Right cardiac atrium (tissue), 5 donors: ENCODE results near the gene NUP58. TPM values are rescaled to one million over a fixed set of nuclear protein-coding genes. Genes with fewer than 3 reads are reported as not detected.

ENCODE experiments used
- ATAC-seq, 2 donors: fragments of 200-7000 bp; cut with Tn5 transposase; one replicate each; pipeline versions ENCODE4 v1.8.0 to v1.9.1; 2020; ENCODE audit warnings: moderate library complexity in 2 of 2, mild to moderate bottlenecking in 1 of 2
- DNase-seq, 3 donors: peaks; one replicate each; pipeline ENCODE4 v3.0.0-alpha.2; 2020
- H3K27ac ChIP-seq: one replicate; pipeline ENCODE4 v1.5.1; 2013; ENCODE audit warnings: mild to moderate bottlenecking, low read length, control low read depth, moderate library complexity
- H3K27me3 ChIP-seq: one replicate; pipeline ENCODE4 v1.6.1; 2013; ENCODE audit not compliant: control insufficient read depth, insufficient read depth
- H3K4me1 ChIP-seq: one replicate; pipeline ENCODE4 v1.6.1; 2013; ENCODE audit warnings: low read length; ENCODE audit not compliant: control insufficient read depth, insufficient read depth
- H3K4me3 ChIP-seq: one replicate; pipeline ENCODE4 v1.5.1; 2013; ENCODE audit warnings: low read length, control low read depth
- H3K9me3 ChIP-seq: one replicate; pipeline ENCODE4 v1.6.1; 2013; ENCODE audit warnings: low read length; ENCODE audit not compliant: control insufficient read depth
- WGBS: extraction: QIAGEN DNeasy Blood & Tissue Kit; methylation state at CpG from one replicate; pipeline ENCODE4 v1.1.7; 2013; 5-methylcytosine and 5-hydroxymethylcytosine counted together
- intact Hi-C, 4 donors: fragments of 100-400 bp; cut with DNase I; formaldehyde crosslinking; loops; one replicate each; pipeline versions ENCODE4 v1.11.0 to v1.14.0; 2022 to 2023
- polyA plus RNA-seq: library from polyadenylated mRNA; stranded (reverse); fragments of 200-250 nt; gene quantifications from one replicate; pipeline ENCODE4 v1.2.3, GENCODE V29; 2013
- total RNA-seq, 4 donors: library from RNA; stranded (reverse); fragmentation: NEBNext Ultra II Directional; extraction: Animal tissue kit (Norgen Biotek cat#: 25700); gene quantifications; one replicate each; pipeline ENCODE4 v1.2.1, GENCODE V29; 2021
- donor health status: healthy with polysubstance abuse.
- donor health status: DM: no; HTN: yes; CAD: no.
- donor health status: DM: no; HTN: no; CAD: no.
- donor health status: DM: no; HTN: yes; CAD: no; lungs with severe emphysema.
- donor health status: DM: yes; HTN: yes; CAD: no.

NUP58 gene
- total and polyA plus RNA-seq, 5 donors: 11.2 to 33.5 (median 26.9) TPM

DNA sequence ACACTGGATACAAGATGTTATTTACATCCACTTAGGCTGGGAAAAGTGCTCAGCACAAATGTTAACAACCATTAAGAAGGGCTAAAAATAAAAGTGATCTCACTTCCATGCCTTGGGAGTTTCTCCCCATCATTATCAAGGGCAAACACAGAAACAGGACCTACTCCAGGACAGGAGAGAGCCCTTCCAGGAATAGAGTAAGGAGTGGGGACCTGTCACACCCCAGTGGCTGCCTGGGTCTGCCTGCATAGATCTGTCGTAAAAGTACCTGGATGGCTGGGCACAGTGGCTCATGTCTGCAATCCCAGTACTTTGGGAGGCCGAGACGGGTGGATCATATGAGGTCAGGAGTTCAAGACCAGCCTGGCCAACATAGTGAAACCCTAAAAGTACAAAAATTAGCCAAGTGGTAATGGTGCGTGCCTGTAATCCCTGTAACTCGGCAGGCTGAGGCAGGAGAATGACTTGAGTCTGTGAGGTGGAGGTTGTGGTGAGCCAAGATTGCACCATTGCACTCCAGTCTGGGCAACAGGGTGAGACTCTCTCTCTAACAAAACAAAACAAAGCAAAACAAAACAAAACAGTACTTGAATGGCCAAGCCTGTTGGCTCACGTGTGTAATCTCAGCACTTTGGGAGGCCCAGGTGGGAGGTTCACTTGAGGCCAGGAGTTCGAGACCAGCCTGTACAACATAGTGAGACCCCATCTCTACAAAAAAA, 76.0 kb downstream of the NUP58 start:
- Histone ChIP-seq H3K27me3 (no peaks in the 10 kb centered on the region), H3K4me3 (no peak overlapping the region), H3K9me3 (no peaks in the 10 kb centered on the region), H3K4me1 (no peaks in the 10 kb centered on the region), H3K27ac (no peak overlapping the region)
- no peak for ATAC-seq
- intact Hi-C loops: no loop called here
- 84% methylated on average over 7 of the region's 7 CpGs for WGBS
- no peak for DNase-seq

DNA sequence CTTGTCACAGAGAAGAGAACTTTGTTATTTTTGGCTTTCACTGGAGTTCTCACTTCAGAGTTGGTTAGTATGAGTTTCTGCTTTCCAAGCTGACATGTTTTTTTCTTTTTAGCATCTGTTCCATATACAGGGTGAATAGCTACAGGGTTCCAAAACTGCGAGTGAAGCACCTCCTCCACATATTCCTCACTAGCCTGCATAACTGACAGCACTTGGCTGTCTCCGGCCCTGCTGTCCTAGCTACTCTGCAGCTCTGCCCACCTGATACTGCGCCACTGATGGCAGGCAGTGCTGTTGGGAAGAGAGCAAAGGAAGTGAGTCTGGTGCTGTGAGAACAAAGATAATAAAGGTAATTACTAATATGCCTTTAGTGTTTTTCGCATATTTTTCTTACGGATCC, 77.1 kb downstream of the NUP58 start:
- no peaks in the 10 kb centered on the region for H3K9me3 ChIP-seq

DNA sequence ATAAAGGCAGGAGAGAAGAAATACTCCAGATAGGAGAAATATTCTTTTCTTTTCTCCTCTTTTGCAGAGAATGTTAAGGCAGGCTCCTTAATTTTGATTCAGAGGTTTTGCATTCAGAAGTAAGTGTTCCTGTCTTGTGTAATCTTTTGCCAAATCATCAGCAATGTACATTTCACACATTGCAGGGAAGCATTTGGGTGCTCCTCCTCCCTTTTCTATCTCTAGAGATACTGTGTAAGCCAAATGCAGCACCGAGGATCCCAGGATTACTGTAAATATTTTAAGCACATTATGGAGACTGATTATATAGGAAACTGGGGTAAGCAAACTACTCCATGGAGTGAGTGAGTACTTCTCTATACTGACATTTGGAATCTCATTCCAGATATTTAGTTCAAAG, 77.6 kb downstream of the NUP58 start:
- DNase-seq (no peak), ATAC-seq (no peak)
- Histone ChIP-seq H3K27ac (no peak overlapping the region), H3K4me1 (no peaks in the 10 kb centered on the region), H3K4me3 (no peak overlapping the region), H3K27me3 (no peaks in the 10 kb centered on the region), H3K9me3 (no peaks in the 10 kb centered on the region)
- WGBS: 11% methylated on average over 1 of the region's 1 CpG
- intact Hi-C loops: no loop called here

More for the DNA sequence above, 77.1 kb downstream of the NUP58 start:
- no peak for ATAC-seq
- 42% methylated on average over 5 of the region's 5 CpGs for WGBS
- intact Hi-C loops: no loop called here
- Histone ChIP-seq H3K27ac (no peak overlapping the region), H3K27me3 (no peaks in the 10 kb centered on the region), H3K4me1 (no peaks in the 10 kb centered on the region), H3K4me3 (no peak overlapping the region)
- no peak for DNase-seq

DNA sequence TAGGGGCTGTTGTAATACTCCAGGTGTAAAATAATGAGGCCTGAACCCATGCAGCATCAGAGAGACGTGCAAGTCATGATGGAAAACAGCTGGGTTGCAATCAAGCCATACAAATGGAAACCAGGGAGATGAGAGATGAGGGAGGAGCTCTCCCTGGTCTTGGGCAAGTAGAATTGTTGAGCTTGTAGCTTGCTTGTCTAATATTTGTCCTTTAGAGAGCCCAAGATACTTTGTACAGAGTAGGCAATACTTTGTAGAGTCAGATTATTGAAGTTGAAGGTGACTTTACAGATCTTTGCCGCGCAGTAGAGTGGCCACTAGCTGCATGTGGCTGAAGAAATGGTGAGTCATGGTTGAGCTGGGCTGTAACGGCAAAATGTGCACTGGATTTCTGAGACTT, 78.7 kb downstream of the NUP58 start:
- Histone ChIP-seq H3K27ac (no peak overlapping the region), H3K9me3 (no peaks in the 10 kb centered on the region), H3K27me3 (no peaks in the 10 kb centered on the region), H3K4me1 (no peaks in the 10 kb centered on the region), H3K4me3 (no peak overlapping the region)
- intact Hi-C loops: no loop called here
- no peak for ATAC-seq
- DNase-seq: no peak
- WGBS: 82% methylated on average over 4 of the region's 4 CpGs

DNA sequence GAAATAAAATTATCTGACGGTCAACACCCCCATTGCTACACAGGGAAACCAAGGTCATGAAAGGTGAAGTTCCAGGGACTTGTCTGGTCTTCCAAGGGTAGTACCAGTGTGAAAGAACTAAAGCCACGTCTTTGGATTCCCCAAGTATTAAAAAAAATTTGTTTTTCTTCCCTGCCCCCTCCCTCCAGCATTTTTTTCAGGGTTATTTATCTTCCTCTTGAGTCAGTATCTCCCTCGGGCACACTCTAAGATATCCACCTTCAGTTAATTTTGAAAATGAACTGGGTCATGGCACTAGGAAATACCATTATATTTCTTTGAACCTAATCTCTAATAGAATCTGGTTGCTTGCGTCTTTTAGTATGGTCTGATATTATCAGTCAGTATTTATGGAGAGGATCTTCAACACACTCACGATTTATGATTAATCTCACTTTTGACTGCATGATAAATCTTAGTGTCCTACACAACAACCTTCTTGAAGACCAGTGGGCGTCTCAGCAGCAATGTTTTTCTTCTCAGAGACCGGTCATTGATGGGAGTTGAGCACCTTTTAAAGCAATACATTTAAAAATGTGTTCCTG, 79.4 kb downstream of the NUP58 start:
- H3K27me3 ChIP-seq: no peaks in the 10 kb centered on the region
- H3K27ac ChIP-seq: no peak overlapping the region
- intact Hi-C loops: no loop called here
- DNase-seq (no peak), ATAC-seq (no peak)
- WGBS: 64% methylated on average over 7 of the region's 7 CpGs
- no peaks in the 10 kb centered on the region for H3K9me3 ChIP-seq
- no peaks in the 10 kb centered on the region for H3K4me1 ChIP-seq
- H3K4me3 ChIP-seq: no peak overlapping the region

DNA sequence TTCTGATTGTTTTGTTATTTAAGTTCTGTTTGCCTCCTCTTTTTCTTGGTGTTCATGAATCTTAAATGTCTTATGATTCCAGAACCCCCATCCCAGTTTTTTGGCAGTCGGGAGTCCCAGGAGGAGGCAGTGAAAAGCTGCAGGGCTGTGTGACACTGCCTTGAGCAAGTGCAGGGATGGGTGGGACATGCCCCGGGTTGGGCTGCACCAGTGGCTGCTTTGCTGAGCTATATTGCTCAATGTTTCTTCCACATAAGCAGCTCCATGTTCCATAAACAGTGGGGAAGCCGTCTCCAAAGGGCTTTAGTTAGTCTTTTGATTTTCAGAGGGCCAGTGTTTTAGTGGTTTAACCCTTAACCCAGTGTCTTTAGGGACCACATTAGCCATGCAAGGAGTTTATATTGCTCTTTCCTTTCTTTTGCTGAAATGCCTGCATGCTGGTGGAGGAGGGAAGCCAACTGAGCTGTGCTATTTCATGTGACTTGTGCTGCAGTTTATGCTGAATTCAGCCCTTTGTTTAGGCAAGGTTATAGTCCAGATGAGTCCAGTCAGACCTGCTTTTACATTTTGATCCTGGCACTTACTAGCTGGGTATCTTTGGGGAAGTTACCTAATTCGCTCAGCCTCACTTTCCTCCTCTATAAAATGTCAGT, 83.5 kb downstream of the NUP58 start:
- H3K4me1 ChIP-seq: no peaks in the 10 kb centered on the region
- no peaks in the 10 kb centered on the region for H3K27me3 ChIP-seq
- H3K9me3 ChIP-seq: no peaks in the 10 kb centered on the region
- no peak overlapping the region for H3K4me3 ChIP-seq
- DNase-seq: no peak
- no peak for ATAC-seq
- WGBS: 56% methylated on average over 4 of the region's 4 CpGs
- no peak overlapping the region for H3K27ac ChIP-seq
- intact Hi-C loops: no loop called here

DNA sequence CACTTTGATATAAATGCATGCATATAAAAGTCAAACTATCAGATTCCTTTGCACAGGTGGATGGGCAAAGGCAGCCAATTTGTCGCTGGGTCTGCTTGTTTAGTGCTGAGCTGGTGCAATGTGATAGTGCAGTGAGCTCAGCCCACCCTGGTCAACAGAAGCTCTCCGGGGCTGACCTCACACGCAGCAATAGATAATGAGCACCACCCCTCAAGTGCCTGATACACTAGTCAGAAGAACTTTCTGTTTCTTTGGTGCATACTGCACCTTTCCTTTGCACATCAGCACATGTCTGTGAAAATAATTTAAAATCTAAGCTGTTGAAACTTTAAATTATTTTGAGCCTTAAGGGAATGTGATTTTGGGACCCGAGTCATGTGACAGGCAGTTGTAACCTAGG, 90.5 kb downstream of the NUP58 start:
- no peak for DNase-seq
- Histone ChIP-seq H3K4me3 (no peak overlapping the region), H3K27me3 (no peaks in the 10 kb centered on the region), H3K4me1 (no peaks in the 10 kb centered on the region), H3K27ac (no peak overlapping the region), H3K9me3 (no peaks in the 10 kb centered on the region)
- ATAC-seq: no peak
- 39% methylated on average over 4 of the region's 4 CpGs for WGBS
- intact Hi-C loops: no loop called here

Other genes starting within 250 kb of the NUP58 start
- gene PABPC3, start 205.5 kb upstream of the NUP58 start, total RNA-seq: under 1 TPM; 0.09 to 0.14 (median 0.10) TPM
- gene PABPC3, start 205.5 kb upstream of the NUP58 start, polyA plus RNA-seq: 0.05 TPM
- not detected for gene AMER2, start 129.3 kb upstream of the NUP58 start, total RNA-seq
- not detected for gene AMER2, start 129.3 kb upstream of the NUP58 start, polyA plus RNA-seq
- gene MTMR6, start 14.1 kb upstream of the NUP58 start, total RNA-seq: 10 to 100 TPM; 15.8 to 17.3 (median 17.0) TPM
- gene MTMR6, start 14.1 kb upstream of the NUP58 start, polyA plus RNA-seq: 7.5 TPM
- gene ATP8A2, start 70.3 kb downstream of the NUP58 start, total RNA-seq: under 1 TPM; 0.14 to 0.65 (median 0.30) TPM
- 0.09 TPM for gene ATP8A2, start 70.3 kb downstream of the NUP58 start, polyA plus RNA-seq